Spleen (tissue), 7 donors: ENCODE data around the gene AOC2.

Experiments used
- POLR2AphosphoS5 ChIP-seq, 3 donors: sonication (generic); formaldehyde crosslinking; IDR thresholded peaks; one replicate each; pipeline ENCODE4 v1.5.1; 2017; ENCODE audit warnings: antibody characterized with exemption in 3 of 3
- TF ChIP-seq, protein P1 (sequence below), 11 experiments: fragments of 200-600 bp in 7 of 11; fragments of 450-650 bp in 4 of 11; sonication (generic) in 4 of 11; IDR thresholded peaks in 8 of 11; conservative IDR thresholded peaks in 3 of 11; 1 replicate in 7 of 11; 2 replicates in 4 of 11; pipeline versions ENCODE4 v1.4.0 to v1.8.0; 2016 to 2021; ENCODE audit warnings: antibody characterized with exemption in 11 of 11, inconsistent platforms in 4 of 11, mild to moderate bottlenecking in 1 of 11
- donor health status: DM: no; HTN: no; CAD: no; lungs with moderate emphysema.
- donor health status: DM: no; HTN: no; CAD: no.
- donor health status: DM: no; HTN: no; CAD: no.

GRCh38 chr17:42845556-42845917, 1.2 kb downstream of the AOC2 start:
- TF ChIP-seq, protein P1, sequence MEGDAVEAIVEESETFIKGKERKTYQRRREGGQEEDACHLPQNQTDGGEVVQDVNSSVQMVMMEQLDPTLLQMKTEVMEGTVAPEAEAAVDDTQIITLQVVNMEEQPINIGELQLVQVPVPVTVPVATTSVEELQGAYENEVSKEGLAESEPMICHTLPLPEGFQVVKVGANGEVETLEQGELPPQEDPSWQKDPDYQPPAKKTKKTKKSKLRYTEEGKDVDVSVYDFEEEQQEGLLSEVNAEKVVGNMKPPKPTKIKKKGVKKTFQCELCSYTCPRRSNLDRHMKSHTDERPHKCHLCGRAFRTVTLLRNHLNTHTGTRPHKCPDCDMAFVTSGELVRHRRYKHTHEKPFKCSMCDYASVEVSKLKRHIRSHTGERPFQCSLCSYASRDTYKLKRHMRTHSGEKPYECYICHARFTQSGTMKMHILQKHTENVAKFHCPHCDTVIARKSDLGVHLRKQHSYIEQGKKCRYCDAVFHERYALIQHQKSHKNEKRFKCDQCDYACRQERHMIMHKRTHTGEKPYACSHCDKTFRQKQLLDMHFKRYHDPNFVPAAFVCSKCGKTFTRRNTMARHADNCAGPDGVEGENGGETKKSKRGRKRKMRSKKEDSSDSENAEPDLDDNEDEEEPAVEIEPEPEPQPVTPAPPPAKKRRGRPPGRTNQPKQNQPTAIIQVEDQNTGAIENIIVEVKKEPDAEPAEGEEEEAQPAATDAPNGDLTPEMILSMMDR (IDR thresholded peaks at IDR 0.05 in 8 of 11, conservative IDR thresholded peaks at IDR 0.05 in 3 of 11) = no peak
- TF ChIP-seq POLR2AphosphoS5 (IDR thresholded peaks at IDR 0.05) = no peak
